Hepatocyte (in vitro differentiated cells): ENCODE data around the gene KANSL3.

Source experiments
- EZH2 ChIP-seq: fragments of 200-600 bp; sonication (generic); IDR thresholded peaks from 2 replicates; pipeline ENCODE4 v1.6.1; 2016; ENCODE audit warnings: antibody characterized with exemption, mild to moderate bottlenecking, borderline replicate concordance
- EZH2phosphoT487 ChIP-seq: fragments of 200-600 bp; sonication (generic); IDR thresholded peaks from one replicate; pipeline ENCODE4 v1.6.1; 2018; ENCODE audit warnings: antibody characterized with exemption, mild to moderate bottlenecking, low read depth, moderate library complexity; ENCODE audit not compliant: unreplicated experiment, severe bottlenecking
- TF ChIP-seq, protein P1 (sequence below): fragments of 200-600 bp; sonication (generic); IDR thresholded peaks from 2 replicates; pipeline ENCODE4 v1.5.1; 2016; ENCODE audit warnings: antibody characterized with exemption, mild to moderate bottlenecking; ENCODE audit not compliant: poor library complexity

DNA sequence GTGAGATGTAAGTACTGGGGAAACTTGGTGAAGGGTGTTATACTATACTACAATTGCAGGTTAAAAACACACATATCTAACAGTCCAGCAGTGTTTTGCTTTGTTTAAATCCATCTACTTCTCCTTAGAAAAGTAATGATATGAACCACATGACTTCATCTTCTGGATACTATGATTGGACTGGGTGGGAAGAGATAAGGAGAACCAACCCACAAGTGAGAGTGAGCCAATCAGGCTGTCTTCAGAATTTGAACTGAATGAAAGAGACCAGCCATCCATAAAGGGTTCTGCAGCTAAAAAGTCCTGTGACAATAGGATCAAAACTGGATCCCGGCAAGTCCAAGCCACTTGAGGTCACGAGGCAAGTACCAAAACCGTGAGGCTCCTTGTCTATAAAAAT lies 46.6 kb downstream of the KANSL3 start:
- TF ChIP-seq, protein P1, sequence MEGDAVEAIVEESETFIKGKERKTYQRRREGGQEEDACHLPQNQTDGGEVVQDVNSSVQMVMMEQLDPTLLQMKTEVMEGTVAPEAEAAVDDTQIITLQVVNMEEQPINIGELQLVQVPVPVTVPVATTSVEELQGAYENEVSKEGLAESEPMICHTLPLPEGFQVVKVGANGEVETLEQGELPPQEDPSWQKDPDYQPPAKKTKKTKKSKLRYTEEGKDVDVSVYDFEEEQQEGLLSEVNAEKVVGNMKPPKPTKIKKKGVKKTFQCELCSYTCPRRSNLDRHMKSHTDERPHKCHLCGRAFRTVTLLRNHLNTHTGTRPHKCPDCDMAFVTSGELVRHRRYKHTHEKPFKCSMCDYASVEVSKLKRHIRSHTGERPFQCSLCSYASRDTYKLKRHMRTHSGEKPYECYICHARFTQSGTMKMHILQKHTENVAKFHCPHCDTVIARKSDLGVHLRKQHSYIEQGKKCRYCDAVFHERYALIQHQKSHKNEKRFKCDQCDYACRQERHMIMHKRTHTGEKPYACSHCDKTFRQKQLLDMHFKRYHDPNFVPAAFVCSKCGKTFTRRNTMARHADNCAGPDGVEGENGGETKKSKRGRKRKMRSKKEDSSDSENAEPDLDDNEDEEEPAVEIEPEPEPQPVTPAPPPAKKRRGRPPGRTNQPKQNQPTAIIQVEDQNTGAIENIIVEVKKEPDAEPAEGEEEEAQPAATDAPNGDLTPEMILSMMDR = no peak
- TF ChIP-seq EZH2phosphoT487 (no peak), EZH2 (no peak)
